Esophagus muscularis mucosa (tissue), 4 donors: Measurements from ENCODE around the gene ANXA1. TPM values are rescaled to one million over a fixed set of nuclear protein-coding genes. Genes with fewer than 3 reads are reported as not detected.

Source experiments
- DNase-seq: peaks from one replicate; pipeline ENCODE4 v3.0.0-alpha.2; 2017; ENCODE audit errors: extremely low spot score
- H3K27ac ChIP-seq, 4 donors: fragments of 200-600 bp; sonication (generic); replicated peaks in 1 of 4; 1 replicate in 3 of 4; 2 replicates in 1 of 4; pipeline ENCODE4 v1.5.1; 2016 to 2019; ENCODE audit warnings: mild to moderate bottlenecking in 1 of 4
- H3K27me3 ChIP-seq, 4 donors: fragments of 200-600 bp; sonication (generic); one replicate each; pipeline versions ENCODE4 v1.5.1 to v1.6.0; 2016 to 2019
- H3K36me3 ChIP-seq, 4 donors: fragments of 200-600 bp; sonication (generic); one replicate each; pipeline ENCODE4 v1.5.1; 2016 to 2019
- H3K4me1 ChIP-seq, 4 donors: fragments of 200-600 bp; sonication (generic); one replicate each; pipeline ENCODE4 v1.5.1; 2016 to 2019
- H3K4me3 ChIP-seq, 4 donors: fragments of 200-600 bp; sonication (generic); 1 replicate in 2 of 4; 2 replicates in 2 of 4; pipeline ENCODE4 v1.5.1; 2016 to 2019; ENCODE audit warnings: mild to moderate bottlenecking in 4 of 4, moderate library complexity in 1 of 4
- H3K9me3 ChIP-seq, 4 donors: fragments of 200-600 bp; sonication (generic); 1 replicate in 3 of 4; 2 replicates in 1 of 4; pipeline ENCODE4 v1.5.1; 2016 to 2019
- CTCF ChIP-seq, 3 experiments: fragments of 200-600 bp in 2 of 3; fragments of 450-650 bp in 1 of 3; sonication (generic) in 2 of 3; IDR thresholded peaks; one replicate each; pipeline ENCODE4 v1.5.1; 2017 to 2019; ENCODE audit warnings: antibody characterized with exemption in 3 of 3, mild to moderate bottlenecking in 2 of 3, moderate library complexity in 1 of 3
- EP300 ChIP-seq: sonication (generic); formaldehyde crosslinking; IDR thresholded peaks from one replicate; pipeline ENCODE4 v1.6.1; 2017; ENCODE audit warnings: antibody characterized with exemption
- POLR2A ChIP-seq: fragments of 450-650 bp; IDR thresholded peaks from one replicate; pipeline ENCODE4 v1.6.1; 2017; ENCODE audit warnings: antibody characterized with exemption, moderate library complexity, mild to moderate bottlenecking, low read depth
- POLR2AphosphoS5 ChIP-seq, 2 donors: sonication (generic); formaldehyde crosslinking; IDR thresholded peaks; one replicate each; pipeline ENCODE4 v1.6.1; 2017; ENCODE audit warnings: antibody characterized with exemption in 2 of 2
- WGBS: methylation state at CpG from one replicate; pipeline ENCODE4 v1.1.5; 2018; 5-methylcytosine and 5-hydroxymethylcytosine counted together
- intact Hi-C: fragments of 100-400 bp; cut with DNase I; formaldehyde crosslinking; loops from one replicate; pipeline ENCODE4 v1.15.1; 2023
- total RNA-seq, 4 donors: library from RNA; depleted of rRNA; stranded (reverse); fragments of >200 nt; gene quantifications; one replicate each; pipeline versions ENCODE4 v1.1.0 to v1.2.1, GENCODE V29; 2016

The ANXA1 gene
- total RNA-seq, 4 donors from 2014 or later = 226 to 262 (median 231) TPM

GRCh38 chr9:73114058-73114457 lies 37.6 kb upstream of the ANXA1 start:
- no peaks in the 10 kb centered on the region for H3K9me3 ChIP-seq
- H3K27ac ChIP-seq = no peak overlapping the region
- H3K4me1 ChIP-seq = peaks cover 0 to 6% (median 3%) of the 10 kb centered on the region in 4 donors
- H3K4me3 ChIP-seq = no peak overlapping the region
- intact Hi-C loops = no loop called here
- H3K27me3 ChIP-seq = no peaks in the 10 kb centered on the region
- no peaks in the 10 kb centered on the region for H3K36me3 ChIP-seq
- no peak for DNase-seq
- TF ChIP-seq CTCF (IDR thresholded peaks at IDR 0.05) (no peak), EP300 (no peak), POLR2A (no peak), POLR2AphosphoS5 (IDR thresholded peaks at IDR 0.05) (no peak)

- no peak for TF ChIP-seq POLR2A
- no peak for TF ChIP-seq POLR2AphosphoS5 (IDR thresholded peaks at IDR 0.05)
- no peak for TF ChIP-seq EP300
- TF ChIP-seq CTCF (IDR thresholded peaks at IDR 0.05) = no peak
- intact Hi-C loops = no loop called here
- no peaks in the 10 kb centered on the region for H3K27me3 ChIP-seq
- H3K4me1 ChIP-seq = peaks cover 0 to 6% (median 3%) of the 10 kb centered on the region in 4 donors
- DNase-seq = no peak
- no peak overlapping the region for H3K27ac ChIP-seq
- H3K36me3 ChIP-seq = no peaks in the 10 kb centered on the region
- 96% methylated on average over 1 of the region's 1 CpG for WGBS
- no peak overlapping the region for H3K4me3 ChIP-seq
- no peaks in the 10 kb centered on the region for H3K9me3 ChIP-seq
Observed at GRCh38 chr9:73114958-73115357, 36.7 kb upstream of the ANXA1 start.

- TF ChIP-seq POLR2A (no peak), EP300 (no peak), CTCF (IDR thresholded peaks at IDR 0.05) (no peak)
- H3K9me3 ChIP-seq = no peaks in the 10 kb centered on the region
- no peaks in the 10 kb centered on the region for H3K27me3 ChIP-seq
- H3K4me3 ChIP-seq = no peak overlapping the region
- intact Hi-C loops = no loop called here
- H3K27ac ChIP-seq = no peak overlapping the region
- 21% methylated on average over 1 of the region's 1 CpG for WGBS
- DNase-seq = no peak
- peaks cover 0 to 6% (median 3%) of the 10 kb centered on the region in 4 donors for H3K4me1 ChIP-seq
- H3K36me3 ChIP-seq = no peaks in the 10 kb centered on the region
Observed at GRCh38 chr9:73116031-73116430, 35.6 kb upstream of the ANXA1 start.

GRCh38 chr9:73116880-73117279 lies 34.8 kb upstream of the ANXA1 start:
- no peak for DNase-seq
- TF ChIP-seq CTCF (IDR thresholded peaks at IDR 0.05) (no peak), POLR2AphosphoS5 (IDR thresholded peaks at IDR 0.05) (no peak), POLR2A (no peak), EP300 (no peak)
- intact Hi-C loops = no loop called here
- H3K36me3 ChIP-seq = no peaks in the 10 kb centered on the region
- H3K4me3 ChIP-seq = no peak overlapping the region
- no peak overlapping the region for H3K27ac ChIP-seq
- no peaks in the 10 kb centered on the region for H3K9me3 ChIP-seq
- no peaks in the 10 kb centered on the region for H3K27me3 ChIP-seq
- 90% methylated on average over 1 of the region's 1 CpG for WGBS
- peaks cover 0 to 6% (median 3%) of the 10 kb centered on the region in 4 donors for H3K4me1 ChIP-seq

- Histone ChIP-seq H3K9me3 (no peaks in the 10 kb centered on the region), H3K4me1 (peaks cover 0 to 6% (median 3%) of the 10 kb centered on the region in 4 donors), H3K36me3 (no peaks in the 10 kb centered on the region), H3K27ac (no peak overlapping the region), H3K4me3 (no peak overlapping the region), H3K27me3 (no peaks in the 10 kb centered on the region)
- intact Hi-C loops = no loop called here
- TF ChIP-seq EP300 = no peak
- TF ChIP-seq CTCF (IDR thresholded peaks at IDR 0.05) = no peak
- TF ChIP-seq POLR2A = no peak
- no peak for TF ChIP-seq POLR2AphosphoS5 (IDR thresholded peaks at IDR 0.05)
- DNase-seq = no peak
Observed at GRCh38 chr9:73118286-73118685, 33.4 kb upstream of the ANXA1 start.
